ENCODE data around the gene CTDP1.
"Not testable (repeated sequence)": the region's sequence is repeated elsewhere in the genome, so short reads cannot be mapped to it uniquely, and the experiment has no call there.

CTDP1 gene

DNA sequence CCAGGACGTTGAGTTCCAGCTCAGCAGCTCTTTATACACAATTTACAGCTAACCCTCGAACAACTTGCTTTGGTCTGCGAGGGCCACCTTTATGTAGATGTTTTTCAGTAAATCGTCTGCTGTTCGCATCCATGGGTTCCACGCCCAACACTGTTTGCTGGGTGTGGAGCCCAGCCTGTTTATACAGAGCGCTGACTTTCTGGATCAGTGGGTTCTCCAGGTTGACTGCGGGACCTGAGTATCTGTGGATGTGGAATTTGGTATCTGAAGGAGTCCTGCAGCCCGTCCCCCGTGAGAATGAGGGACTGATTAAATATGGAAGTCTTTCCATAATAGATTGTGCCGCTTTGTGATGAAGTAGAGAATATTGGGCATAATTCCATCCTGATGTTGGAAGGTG lies 2.9 kb downstream of the CTDP1 start:
- DNase-seq (ENCODE audit: low read depth in 1 of 2, low spot score in 1 of 2), result no peak

DNA sequence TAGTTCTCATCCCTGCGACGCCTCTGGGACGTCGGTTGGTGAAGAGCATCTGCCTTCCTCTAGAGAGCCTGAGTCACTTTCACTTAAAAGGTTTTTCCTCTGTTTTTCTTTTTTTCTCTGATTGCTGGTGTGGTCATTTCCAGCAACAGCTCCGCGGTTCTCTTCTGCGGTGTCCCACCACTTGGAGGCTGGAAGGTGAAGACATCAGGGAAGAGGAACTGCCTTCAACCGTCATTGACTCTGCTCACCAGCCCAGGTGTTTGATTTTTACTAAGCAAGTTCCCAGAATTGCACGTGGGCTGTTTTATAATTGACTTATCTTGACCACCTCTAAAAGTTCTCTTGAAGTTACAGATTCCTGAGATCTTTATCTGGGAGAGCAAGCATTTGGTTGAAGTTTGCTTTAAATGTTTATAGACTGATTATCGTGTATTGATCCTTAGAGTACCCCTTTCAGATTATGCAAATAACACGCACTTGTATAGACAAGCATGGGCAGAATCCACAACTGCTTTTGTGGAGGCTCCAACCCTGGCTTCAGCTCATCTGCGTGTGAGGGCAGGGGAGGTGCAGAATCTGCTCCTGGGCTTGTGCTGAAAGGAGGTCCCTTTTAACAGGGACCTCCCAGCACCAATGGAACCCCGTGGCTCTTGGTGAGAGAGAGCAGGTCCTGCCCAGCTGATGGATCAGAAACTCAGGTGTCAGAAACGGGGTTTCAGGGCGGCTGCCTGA lies 3.5 kb downstream of the CTDP1 start:
- no peak for DNase-seq (ENCODE audit: low read depth in 1 of 2, low spot score in 1 of 2)

DNA sequence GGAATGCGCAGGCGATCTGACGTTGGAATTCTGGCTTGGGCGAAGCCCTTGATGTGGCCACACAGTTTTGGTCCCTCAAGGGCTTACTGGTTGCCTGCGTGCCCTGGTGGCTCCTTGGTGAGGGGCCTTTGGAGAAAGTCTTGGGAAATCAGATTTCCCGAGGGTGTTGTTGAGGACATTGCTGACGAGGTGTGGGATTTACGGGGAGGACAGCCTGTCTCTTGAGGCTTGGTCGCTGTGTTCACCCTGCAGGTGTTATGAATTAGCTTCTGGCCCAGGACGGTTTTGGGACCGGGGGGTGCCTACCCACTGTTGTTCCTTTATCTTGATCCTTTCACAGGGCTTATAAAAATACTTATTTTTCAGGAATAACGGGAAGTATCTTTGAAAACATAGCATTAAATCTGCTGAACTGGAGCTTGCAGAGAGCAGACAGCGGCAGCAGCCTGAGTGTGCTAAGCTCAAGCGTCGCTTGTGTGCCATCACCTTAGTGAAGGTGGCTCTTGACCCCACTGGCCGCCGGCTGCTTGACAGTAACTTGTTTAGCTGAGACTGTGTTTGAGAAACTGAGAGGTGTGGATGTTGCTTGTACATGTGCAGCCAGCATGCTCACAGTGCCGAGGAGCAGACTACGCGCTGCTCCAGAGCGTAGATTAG lies 4.2 kb downstream of the CTDP1 start:
- no peak for DNase-seq (ENCODE audit: low read depth in 1 of 2, low spot score in 1 of 2)

DNA sequence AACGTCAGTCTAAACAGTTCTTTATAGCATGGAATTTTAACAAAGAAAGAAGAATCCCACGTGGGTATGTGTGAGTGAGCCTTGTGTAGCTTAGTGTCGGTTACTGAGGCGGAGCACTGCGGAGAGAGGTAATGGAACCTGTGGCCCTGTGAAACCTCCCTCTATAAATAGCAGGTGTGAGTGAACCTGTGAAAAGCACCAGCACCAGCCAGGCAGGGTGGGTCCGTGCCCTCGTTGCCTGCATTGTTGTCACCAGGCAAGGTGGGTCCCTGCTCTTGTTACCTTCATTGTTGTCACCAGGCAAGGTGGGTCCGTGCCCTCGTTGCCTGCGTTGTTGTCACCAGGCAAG lies 4.7 kb downstream of the CTDP1 start:
- DNase-seq (ENCODE audit: low read depth in 1 of 2, low spot score in 1 of 2), result no peak

DNA sequence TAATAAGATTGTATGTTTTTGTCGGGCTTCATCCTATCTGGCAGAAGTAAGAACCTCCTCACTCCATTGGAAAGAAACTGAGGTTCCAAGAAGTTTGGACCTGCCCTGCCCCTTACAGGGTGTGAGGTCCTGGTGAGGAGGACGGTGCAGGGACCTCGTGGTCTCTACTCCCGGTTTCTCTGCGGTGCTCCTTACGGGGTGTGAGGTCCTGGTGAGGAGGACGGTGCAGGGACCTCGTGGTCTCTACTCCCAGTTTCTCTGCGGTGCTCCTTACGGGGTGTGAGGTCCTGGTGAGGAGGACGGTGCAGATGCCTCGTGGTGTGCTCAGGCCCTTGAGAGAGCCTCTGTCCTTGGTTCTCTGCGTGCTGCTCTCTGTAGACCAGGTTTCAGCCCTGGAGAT lies 5.2 kb downstream of the CTDP1 start:
- no peak for DNase-seq (ENCODE audit: low read depth in 1 of 2, low spot score in 1 of 2)

DNA sequence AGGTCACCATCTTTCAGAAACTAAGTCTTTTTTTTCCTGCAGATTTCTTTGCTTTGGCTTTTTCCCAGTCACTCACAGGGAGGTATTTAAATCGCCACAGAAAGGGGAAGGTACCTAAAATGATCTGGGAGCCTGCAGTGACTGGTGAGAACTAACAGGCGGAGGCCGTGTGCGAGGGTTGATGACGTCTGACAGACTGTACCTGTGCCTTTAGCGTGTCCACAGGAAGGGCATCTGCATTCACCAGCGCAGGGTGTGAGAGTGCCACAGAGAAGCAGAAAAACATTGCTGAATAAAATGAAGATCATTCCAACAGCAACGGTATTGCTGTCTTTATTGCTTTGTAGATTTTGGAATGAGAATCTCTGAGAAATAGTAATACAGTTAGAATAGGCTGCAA lies 5.7 kb downstream of the CTDP1 start:
- DNase-seq (ENCODE audit: low read depth in 1 of 2, low spot score in 1 of 2), result no peak

DNA sequence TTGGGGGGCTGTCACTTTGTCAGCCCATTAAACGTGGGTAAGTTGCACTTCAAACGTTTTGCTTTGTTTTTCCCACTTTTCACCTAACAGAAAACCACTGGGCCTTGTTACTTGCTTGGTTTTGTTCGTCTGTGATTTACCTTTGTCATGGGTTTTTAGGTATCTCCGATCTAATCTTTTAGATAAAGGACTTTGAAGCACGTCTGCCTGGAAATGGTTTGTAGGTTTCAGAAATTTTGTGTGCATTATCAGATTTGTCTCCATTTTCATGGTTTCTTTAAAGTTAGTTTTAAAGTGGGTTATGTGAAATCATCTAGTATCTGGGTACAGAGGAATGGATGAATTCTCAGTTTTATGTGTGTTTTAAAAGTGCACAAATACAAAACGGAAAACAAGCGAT lies 6.4 kb downstream of the CTDP1 start:
- no peak for DNase-seq (ENCODE audit: low read depth in 1 of 2, low spot score in 1 of 2)

DNA sequence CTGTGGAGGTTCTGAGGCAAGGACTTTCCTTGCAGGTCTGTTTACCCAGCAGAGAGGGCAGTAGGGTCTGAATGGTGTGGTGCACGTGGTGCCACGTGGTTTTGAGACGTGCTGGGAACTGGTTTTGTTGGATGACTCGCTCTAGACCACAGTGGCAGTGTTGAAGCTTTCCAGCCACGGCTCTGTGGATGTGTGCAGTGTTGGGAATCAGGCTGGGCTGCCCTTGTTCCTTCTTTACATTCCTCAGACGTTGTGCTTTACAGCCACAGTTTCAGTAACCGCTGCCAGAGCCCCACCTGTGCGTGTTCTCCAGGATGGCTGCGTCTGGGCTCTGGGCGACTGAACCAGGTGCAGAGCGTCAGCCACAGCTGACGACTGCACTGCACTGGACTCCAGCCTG lies 8.2 kb downstream of the CTDP1 start:
- DNase-seq (ENCODE audit: low read depth in 1 of 2, low spot score in 1 of 2), result no peak

DNA sequence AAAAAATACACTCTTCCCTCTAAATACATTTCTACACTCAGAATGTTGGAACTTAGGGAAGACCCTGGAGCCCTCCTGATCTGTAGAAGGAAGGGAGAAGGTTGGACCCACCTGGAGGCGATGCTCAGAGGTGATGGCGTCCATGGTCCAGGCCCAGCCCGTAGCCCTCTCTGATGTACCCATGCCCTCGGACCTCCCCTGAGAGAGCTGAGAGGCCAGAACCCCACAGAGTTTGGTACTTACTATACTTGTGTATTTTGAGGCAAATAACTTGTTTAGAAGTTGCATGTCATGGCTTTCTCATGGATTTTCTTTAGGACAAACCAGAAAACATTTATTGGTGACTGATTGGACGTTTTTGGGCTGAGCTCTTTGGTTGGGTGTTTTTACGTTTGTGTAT lies 10.5 kb downstream of the CTDP1 start:
- DNase-seq (ENCODE audit: low read depth in 1 of 2, low spot score in 1 of 2), result no peak

DNA sequence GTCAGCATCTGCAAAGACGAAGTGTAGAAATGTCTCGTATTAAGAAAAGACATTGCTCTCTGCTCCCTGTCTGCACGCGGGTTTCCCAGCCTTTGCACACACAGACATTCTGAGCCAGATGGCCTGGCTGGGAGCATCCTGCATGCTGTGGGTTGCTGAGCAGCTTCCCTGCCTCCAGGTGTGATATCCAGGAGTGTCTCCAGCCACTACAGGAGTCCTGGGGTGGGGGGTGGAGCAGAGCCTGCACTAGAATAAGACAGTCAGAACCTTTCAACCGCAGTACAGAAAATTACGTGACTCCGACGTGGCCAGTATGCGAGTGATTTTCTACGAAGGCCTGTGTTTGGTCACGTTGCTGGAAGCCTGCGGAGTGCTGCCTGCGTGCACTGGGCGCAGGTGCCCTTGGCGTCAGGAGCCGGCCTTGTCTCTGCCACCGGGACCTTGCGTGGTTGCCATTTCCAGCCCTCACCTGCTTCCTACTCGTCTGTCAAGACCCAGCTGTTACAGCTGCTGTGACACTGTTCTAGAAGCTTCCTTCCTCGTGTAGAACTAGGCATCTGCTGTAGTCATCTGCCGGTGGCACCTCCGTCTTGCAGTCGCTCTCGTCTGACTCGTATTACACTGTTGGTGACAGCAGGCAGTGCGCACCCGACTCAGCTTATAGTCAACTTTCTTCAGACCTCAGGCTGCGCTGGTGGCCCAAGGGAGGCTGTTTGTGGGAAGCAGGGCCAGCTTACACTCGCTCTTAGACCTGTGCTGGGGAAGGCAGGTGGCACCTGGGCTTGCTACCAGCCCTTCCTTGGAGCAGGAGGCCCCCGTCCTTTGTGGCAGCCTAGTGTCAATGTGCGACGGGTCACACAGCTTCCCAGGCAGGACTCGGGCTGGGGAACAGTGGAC lies 11.2 kb downstream of the CTDP1 start:
- no peak for DNase-seq (ENCODE audit: low read depth in 1 of 2, low spot score in 1 of 2)

DNA sequence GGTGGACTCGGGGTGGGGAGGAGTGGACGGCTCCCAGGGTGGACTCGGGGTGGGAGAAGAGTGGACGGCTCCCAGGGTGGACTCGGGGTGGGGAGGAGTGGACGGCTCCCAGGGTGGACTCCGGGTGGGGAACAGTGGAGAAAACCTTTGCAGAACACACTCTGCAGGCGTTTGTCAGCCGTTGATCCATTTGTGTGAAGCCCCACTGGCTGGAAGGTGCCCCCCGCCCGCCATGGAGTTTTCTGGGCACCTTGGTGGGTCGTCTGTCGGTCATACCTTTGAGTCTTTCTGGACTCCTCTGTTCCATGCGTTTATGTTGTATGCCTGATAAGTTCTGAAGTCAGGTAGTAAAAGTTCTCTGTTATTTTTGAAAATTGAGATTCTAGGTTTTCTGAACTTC lies 12.5 kb downstream of the CTDP1 start:
- DNase-seq (ENCODE audit: low read depth in 1 of 2, low spot score in 1 of 2), result no peak

DNA sequence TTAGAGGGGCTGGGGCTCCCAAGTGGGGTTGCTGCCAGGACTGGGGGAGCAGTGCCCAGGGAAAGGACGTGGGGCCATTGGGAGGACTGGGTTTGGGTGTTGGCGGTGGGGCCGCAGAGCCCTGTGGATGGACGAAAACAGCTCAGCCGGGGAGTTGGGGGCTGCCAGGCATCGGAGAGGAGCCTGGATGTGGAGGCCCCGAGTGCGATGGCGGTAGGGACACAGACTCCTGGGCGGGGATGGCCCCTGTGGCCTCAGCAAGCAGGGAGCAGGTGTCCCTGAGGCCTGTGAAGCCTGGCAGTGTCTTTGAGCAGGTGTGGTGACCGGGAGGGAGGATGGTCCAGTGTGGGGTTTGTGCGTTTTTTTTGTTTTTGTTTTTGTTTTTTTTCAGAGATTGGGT lies 13.3 kb downstream of the CTDP1 start:
- no peak for DNase-seq (ENCODE audit: low read depth in 1 of 2, low spot score in 1 of 2)

DNA sequence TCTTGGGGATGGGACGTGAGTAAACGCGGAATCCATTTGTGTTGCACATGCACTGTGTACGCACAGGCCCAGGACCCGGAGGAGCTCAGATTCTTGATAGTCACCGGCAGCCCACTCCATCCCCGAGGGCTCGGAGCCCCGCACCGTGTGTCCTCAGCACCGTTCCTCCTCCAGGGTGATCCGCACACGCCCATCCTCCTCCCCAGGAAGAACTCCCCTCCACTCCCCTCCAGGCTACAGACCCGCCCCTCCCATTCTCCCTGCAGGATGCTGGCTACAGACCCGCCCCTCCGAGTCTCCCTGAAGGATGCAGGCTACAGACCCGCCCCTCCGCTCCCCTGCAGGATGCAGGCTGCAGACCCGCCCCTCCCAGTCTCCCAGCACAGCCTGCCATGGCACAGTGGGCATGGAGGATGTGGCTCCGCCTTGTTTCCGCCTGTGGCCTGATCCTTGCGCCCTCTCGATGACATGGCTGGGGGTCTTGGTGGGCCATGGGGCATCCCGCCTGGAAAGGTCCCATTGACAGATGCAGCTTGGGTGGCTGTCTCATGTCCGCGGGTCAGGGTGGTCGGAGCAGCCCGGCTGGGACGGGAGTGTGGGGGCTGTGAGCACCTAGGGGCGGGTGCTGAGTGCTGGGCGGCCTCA lies 14.1 kb downstream of the CTDP1 start:
- DNase-seq (ENCODE audit: low read depth in 1 of 2, low spot score in 1 of 2), result no peak

DNA sequence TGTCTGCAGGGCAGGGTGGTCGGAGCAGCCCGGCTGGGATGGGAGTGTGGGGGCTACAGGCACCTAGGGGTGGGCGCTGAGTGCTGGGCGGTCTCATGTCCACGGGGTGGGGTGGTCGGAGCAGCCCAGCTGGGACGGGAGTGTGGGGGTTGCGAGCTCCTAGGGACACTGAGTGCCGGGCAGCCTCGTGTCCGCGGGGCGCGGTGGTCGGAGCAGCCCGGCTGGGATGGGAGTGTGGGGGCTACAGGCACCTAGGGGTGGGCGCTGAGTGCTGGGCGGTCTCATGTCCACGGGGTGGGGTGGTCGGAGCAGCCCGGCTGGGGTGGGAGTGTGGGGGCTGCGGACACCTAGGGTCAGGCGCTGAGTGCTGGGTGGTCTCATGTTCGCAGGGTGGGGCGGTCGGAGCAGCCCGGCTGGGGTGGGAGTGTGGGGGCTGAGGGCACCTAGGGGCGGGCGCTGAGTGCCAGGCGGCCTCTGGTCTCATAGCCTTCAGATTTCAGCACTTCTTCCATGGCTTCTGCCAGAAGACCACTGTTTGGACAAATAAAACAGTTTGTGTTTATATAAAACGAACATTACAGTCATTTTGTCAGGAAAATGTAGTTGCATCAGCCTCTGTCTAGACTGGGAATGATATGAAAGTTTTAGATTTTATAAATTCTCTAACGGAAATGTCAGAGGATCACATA lies 14.7 kb downstream of the CTDP1 start:
- not testable (repeated sequence) for DNase-seq (ENCODE audit: low read depth in 1 of 2, low spot score in 1 of 2)

DNA sequence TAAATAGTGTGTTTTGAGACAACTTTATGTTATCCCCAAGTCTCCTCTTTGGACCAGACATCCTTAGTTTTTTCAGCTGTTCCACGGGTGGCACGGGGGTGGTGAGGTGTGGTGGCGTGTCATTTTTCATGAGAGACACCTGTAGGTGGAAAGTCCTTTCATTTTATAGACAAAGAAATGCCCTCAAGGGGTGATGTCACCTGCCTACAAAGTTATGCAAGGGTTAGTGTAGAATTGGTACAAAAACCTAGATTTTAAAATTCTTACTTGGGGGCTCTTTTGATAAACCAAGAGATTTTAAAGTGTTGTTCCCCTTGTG lies 15.3 kb downstream of the CTDP1 start:
- no peak for DNase-seq (ENCODE audit: low read depth in 1 of 2, low spot score in 1 of 2)

DNA sequence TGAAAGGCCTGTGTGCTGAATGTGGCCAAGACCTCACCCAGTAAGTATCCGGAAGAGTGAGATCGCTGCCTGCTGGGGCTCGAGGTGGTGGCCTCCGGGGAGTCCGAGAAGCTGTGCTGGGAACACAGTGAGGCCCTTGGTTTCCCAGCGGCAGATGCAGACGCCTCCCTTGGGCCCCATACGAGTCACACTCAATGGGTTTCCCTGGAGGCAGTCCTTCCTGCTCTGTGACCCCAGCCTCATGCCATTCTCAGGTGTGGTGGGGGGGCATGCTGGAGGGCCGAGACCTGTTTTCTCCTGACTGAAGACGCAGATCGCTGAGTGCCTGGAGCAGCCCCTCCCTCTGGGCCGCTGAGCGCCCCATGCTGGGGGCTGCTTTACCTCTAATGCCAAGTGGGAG lies 15.7 kb downstream of the CTDP1 start:
- no peak for DNase-seq (ENCODE audit: low read depth in 1 of 2, low spot score in 1 of 2)

DNA sequence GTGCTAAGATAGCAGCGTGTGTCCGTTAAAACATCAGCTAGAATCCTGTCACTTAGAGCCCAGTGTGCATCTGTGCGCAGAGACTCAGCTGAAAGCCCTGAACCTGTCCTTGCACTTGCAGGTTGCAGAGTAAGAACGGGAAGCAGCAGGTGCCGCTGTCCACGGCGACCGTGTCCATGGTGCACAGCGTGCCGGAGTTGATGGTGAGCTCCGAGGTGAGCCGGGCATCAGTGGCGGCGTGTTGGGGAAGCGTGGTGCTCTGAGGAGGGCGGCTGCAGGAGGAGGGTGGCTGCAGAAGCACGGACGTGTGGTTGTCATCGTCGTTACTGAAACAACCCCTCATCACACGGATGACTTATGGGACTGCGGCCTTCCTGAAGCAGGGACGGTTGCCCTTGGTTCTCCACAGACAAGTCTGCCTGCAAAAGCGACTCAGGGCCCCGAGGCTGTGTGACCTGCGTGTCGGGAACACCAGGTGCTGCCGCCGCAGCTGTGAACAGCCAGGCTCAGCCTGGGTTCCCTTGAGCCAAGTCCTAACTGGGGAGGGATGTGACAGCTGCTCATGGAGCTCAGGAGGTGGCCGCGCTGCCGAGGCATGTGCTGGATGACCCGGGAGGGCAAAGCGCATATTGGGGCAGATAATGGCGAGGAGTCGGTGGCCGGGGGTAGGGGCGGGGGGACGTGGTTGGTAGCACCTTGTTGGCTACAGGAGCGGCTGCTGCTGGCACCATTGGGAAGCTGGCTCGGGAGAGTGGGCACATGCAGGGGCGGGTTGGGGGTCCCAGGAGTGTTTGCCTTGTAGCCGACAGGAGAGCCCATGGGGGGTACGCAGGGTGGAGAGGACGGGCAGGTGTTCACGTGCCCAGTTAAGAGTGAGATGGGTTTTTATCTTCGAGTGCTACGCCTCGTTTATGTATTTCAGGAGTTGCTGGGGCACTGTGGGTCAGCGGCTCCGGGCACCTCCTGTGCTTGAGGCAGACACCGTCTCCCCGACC lies 16.6 kb downstream of the CTDP1 start:
- no peak for DNase-seq (ENCODE audit: low read depth in 1 of 2, low spot score in 1 of 2)

DNA sequence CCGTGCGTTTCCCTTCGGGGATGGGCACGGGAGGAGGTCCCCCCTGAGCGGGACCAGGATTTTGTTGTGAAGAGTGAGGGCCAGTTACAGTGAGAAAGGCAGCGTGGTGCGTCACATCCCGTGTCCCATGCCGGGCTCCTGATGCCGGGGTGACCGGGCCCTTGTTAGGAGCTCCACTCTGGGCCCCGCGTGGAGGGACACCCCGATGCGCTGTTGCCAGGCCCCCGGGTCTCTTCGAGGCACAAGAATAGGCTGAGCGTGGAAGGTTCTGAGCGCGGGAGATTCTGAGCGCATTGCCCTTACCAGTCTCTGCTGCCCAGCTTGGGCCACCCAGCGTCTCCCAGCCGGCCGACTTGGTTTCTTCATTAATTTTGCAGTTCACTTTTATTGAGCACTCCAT lies 17.6 kb downstream of the CTDP1 start:
- DNase-seq (ENCODE audit: low read depth in 1 of 2, low spot score in 1 of 2), result no peak

DNA sequence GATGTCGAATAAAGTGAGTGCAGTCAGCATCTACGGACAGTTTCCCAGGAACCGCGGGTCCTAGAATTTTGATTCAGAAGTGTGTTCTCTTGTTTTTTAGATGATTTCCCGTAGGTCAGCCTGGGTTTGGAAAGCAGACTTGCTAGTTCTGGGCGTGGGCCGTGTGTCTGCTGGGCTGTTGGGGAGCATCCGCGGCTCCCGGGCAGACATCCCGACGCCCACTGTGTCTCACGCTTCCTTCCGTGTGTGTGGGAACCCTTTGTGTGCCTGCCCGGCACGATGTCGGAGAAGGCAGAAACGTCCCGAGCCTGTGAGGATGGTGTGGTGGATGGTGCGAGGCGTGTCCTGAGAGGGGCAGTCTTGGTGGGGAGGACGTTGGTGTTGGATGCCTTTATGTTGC lies 18.4 kb downstream of the CTDP1 start:
- DNase-seq (ENCODE audit: low read depth in 1 of 2, low spot score in 1 of 2), result no peak

DNA sequence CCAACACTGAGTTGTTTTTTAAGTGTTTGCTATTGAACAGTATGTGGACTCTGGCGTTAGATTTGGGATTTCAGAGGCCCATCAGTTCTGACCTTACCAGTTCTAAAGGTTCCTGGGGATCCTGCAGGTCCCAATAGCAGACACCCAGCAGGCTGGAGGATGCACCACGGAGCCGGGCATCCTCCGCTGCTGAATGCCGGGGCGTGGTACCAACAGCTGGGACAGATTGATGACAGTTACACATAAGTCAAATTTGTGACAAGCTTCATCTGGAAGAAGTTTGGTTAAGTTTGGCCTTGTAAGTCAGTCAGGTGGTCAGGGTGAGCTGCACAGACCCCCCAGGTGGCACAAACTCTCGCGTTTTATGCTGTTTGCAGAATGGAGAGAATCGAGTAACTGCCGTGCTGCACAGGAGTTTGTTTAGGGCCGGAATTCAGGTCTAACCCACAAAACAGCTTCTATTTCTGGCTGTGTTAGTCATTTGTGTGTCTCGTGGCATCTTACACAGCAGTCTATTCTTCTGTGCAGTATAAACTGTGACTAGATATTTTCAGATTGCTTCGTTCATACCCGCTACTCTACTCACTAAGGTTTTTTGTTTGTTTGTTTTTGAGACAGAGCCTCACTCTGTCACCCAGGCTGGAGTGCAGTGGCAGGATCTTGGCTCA lies 19.2 kb downstream of the CTDP1 start:
- DNase-seq (ENCODE audit: low read depth in 1 of 2, low spot score in 1 of 2), result no peak

All from stimulated activated CD4-positive, alpha-beta T cell treated with anti-CD3 and anti-CD28 coated beads, Interleukin-15, amount 100 ng/mL, for 1 hour (primary cell).